HepG2 (cell line): ENCODE measurements around the gene RNU5B-1. TPM values are rescaled to one million over a fixed set of nuclear protein-coding genes. Genes with fewer than 3 reads are reported as not detected.

Experiments
- CEBPG ChIP-seq: IDR thresholded peaks from 2 replicates; pipeline ENCODE4 v1.6.1; 2016
- FOXO4 ChIP-seq: sonication (generic); formaldehyde crosslinking; conservative IDR thresholded peaks from 2 replicates; pipeline ENCODE4 v1.8.1; 2023; ENCODE audit warnings: missing genetic modification reagents
- HDAC1 ChIP-seq: sonication (generic); formaldehyde crosslinking; IDR thresholded peaks from 2 replicates; pipeline ENCODE4 v1.5.1; 2020; ENCODE audit warnings: mild to moderate bottlenecking, missing genetic modification reagents
- MAF1 ChIP-seq: sonication (generic); formaldehyde crosslinking; IDR thresholded peaks from 2 replicates; pipeline ENCODE4 v1.5.0; 2020; ENCODE audit warnings: missing genetic modification reagents, borderline replicate concordance
- MEF2D ChIP-seq: sonication (generic); formaldehyde crosslinking; IDR thresholded peaks from 2 replicates; pipeline ENCODE4 v1.5.1; 2020; ENCODE audit warnings: mild to moderate bottlenecking, missing genetic modification reagents
- SALL1 ChIP-seq: sonication (generic); formaldehyde crosslinking; IDR thresholded peaks from 2 replicates; pipeline ENCODE4 v1.8.0; 2022; ENCODE audit warnings: mild to moderate bottlenecking, missing genetic modification reagents
- SRF ChIP-seq: IDR thresholded peaks from 2 replicates; pipeline ENCODE4 v1.6.1; 2011; ENCODE audit warnings: mild to moderate bottlenecking, low read depth, low read length, moderate library complexity
- TAF1 ChIP-seq: sonication (generic); formaldehyde crosslinking; IDR thresholded peaks from 2 replicates; pipeline ENCODE4 v1.4.0; 2020; ENCODE audit warnings: missing genetic modification reagents
- THYN1 ChIP-seq: sonication (generic); formaldehyde crosslinking; IDR thresholded peaks from 2 replicates; pipeline ENCODE4 v1.8.1; 2023; ENCODE audit warnings: low read depth, mild to moderate bottlenecking, moderate library complexity, missing genetic modification reagents, borderline replicate concordance
- ZBED4 ChIP-seq: sonication (generic); formaldehyde crosslinking; IDR thresholded peaks from 2 replicates; pipeline ENCODE4 v1.4.0; 2020; ENCODE audit warnings: missing genetic modification reagents, borderline replicate concordance
- ZBTB2 ChIP-seq: sonication (generic); formaldehyde crosslinking; IDR thresholded peaks from 2 replicates; pipeline ENCODE4 v1.8.0; 2022; ENCODE audit warnings: low read depth, missing genetic modification reagents
- ZBTB8A ChIP-seq: sonication (generic); formaldehyde crosslinking; IDR thresholded peaks from 2 replicates; pipeline ENCODE4 v1.4.0; 2020; ENCODE audit warnings: mild to moderate bottlenecking, low read depth, missing genetic modification reagents, borderline replicate concordance
- ZGPAT ChIP-seq: IDR thresholded peaks from 2 replicates; pipeline ENCODE4 v1.6.1; 2016; ENCODE audit warnings: mild to moderate bottlenecking
- ZKSCAN5 ChIP-seq: sonication (generic); formaldehyde crosslinking; IDR thresholded peaks from 2 replicates; pipeline ENCODE4 v1.5.1; 2020; ENCODE audit warnings: mild to moderate bottlenecking, missing genetic modification reagents
- ZNF34 ChIP-seq: sonication (generic); formaldehyde crosslinking; IDR thresholded peaks from 2 replicates; pipeline ENCODE4 v1.4.0; 2020; ENCODE audit warnings: mild to moderate bottlenecking, missing genetic modification reagents, borderline replicate concordance
- ZNF543 ChIP-seq: sonication (generic); formaldehyde crosslinking; IDR thresholded peaks from 2 replicates; pipeline ENCODE4 v1.4.0; 2020; ENCODE audit warnings: mild to moderate bottlenecking, missing genetic modification reagents
- ZNF563 ChIP-seq: sonication (generic); formaldehyde crosslinking; IDR thresholded peaks from 2 replicates; pipeline ENCODE4 v1.8.0; 2022; ENCODE audit warnings: mild to moderate bottlenecking, moderate library complexity, missing genetic modification reagents
- ZNF605 ChIP-seq: sonication (generic); formaldehyde crosslinking; IDR thresholded peaks from 2 replicates; pipeline ENCODE4 v1.8.0; 2022; ENCODE audit warnings: mild to moderate bottlenecking, missing genetic modification reagents
- ZNF737 ChIP-seq: sonication (generic); formaldehyde crosslinking; IDR thresholded peaks from 2 replicates; pipeline ENCODE4 v1.5.0; 2020; ENCODE audit warnings: missing genetic modification reagents, mild to moderate bottlenecking, borderline replicate concordance
- ZNF841 ChIP-seq: sonication (generic); formaldehyde crosslinking; IDR thresholded peaks from 2 replicates; pipeline ENCODE4 v1.8.1; 2023; ENCODE audit warnings: missing genetic modification reagents, borderline replicate concordance
- polyA plus RNA-seq, 8 experiments: library from polyadenylated mRNA; depleted of rRNA in 3 of 8; stranded (reverse) in 7 of 8; unstranded in 1 of 8; fragments of >200 nt; fragmentation: Illumina TruSeq in 4 of 8; extraction: Trizol in 4 of 8; gene quantifications; 2 replicates each; pipeline versions ENCODE4 v1.2.1 to v1.2.3, GENCODE V29; 2011 to 2016; ENCODE audit warnings: low read depth in 4 of 8, missing spikeins in 1 of 8, mixed read lengths in 1 of 8; ENCODE audit not compliant: insufficient read depth in 1 of 8
- total RNA-seq, 5 experiments: library from RNA; depleted of rRNA; stranded (reverse); fragments of >200 nt; fragmentation: Illumina TruSeq; extraction: Trizol; gene quantifications; 2 replicates each; pipeline ENCODE4 v1.2.3, GENCODE V29; 2016; ENCODE audit warnings: low read depth in 1 of 5

Gene RNU5B-1
- total and polyA plus RNA-seq, 2 of the 13 experiments (the other 11 are each of a cell fraction or from before 2014, with no cell fraction given) = 1,646 TPM; not detected in 1

- TF ChIP-seq ZBTB2 (CRISPR knock-in tag) = 0 out of 2 replicates have a peak, but pooled peaks have one; percentile 6
- TF ChIP-seq TAF1 (CRISPR knock-in tag) = no peak
- TF ChIP-seq MEF2D = peak; percentile 65; the same call in 1 of the 2 replicates
- TF ChIP-seq ZNF543 (CRISPR knock-in tag) = peak; percentile 86
- no peak for TF ChIP-seq SRF
- TF ChIP-seq MAF1 (CRISPR knock-in tag) = no peak
- TF ChIP-seq THYN1 = no peak
- TF ChIP-seq ZBTB8A (CRISPR knock-in tag) = peak; percentile 94
- no peak for TF ChIP-seq HDAC1 (CRISPR knock-in tag)
- TF ChIP-seq ZNF605 = peak; percentile 69; the same call in 1 of the 2 replicates
- TF ChIP-seq ZNF841 (CRISPR knock-in tag) = peak; percentile 79; the same call in 1 of the 2 replicates
- no peak for TF ChIP-seq FOXO4 (CRISPR knock-in tag)
- TF ChIP-seq ZBED4 (CRISPR knock-in tag) = peak; percentile 83
- peak; percentile 95 for TF ChIP-seq ZGPAT (CRISPR knock-in tag)
- TF ChIP-seq ZNF737 (CRISPR knock-in tag) = no peak; the same call in 1 of the 2 replicates
- TF ChIP-seq CEBPG (CRISPR knock-in tag) = peak; percentile 38
- peak; percentile 38; the same call in 1 of the 2 replicates for TF ChIP-seq SALL1 (CRISPR knock-in tag)
- no peak; the same call in 1 of the 2 replicates for TF ChIP-seq ZNF34 (CRISPR knock-in tag)
- TF ChIP-seq ZNF563 (CRISPR knock-in tag) = no peak
- no peak for TF ChIP-seq ZKSCAN5
Observed at GRCh38 chr15:65304381-65305149, at the start of gene RNU5B-1 (continued).
